Endothelial cell of umbilical vein (primary cell): ENCODE measurements around the gene TECPR2. TPM values are rescaled to one million over a fixed set of nuclear protein-coding genes. Genes with fewer than 3 reads are reported as not detected.

Source experiments
- BruUV-seq: library from RNA; stranded (reverse); fragments of 400-500 nt; replicated peaks from 2 replicates; lab custom pipeline; 2021; lab: Mats Ljungman, UMichigan
- CTCF ChIA-PET: fragments of 300-600, 350-600 bp; sonication (Branson Sonifier 250); formaldehyde crosslinking; loops from one replicate; lab custom pipeline; 2021; ENCODE audit warnings: antibody characterized with exemption, inconsistent platforms; lab: Charles Lee
- POLR2A ChIA-PET: fragments of 300-600, 350-600 bp; sonication (Branson Sonifier 250); formaldehyde crosslinking; loops from one replicate; lab custom pipeline; 2021; ENCODE audit warnings: antibody characterized with exemption, inconsistent platforms; lab: Charles Lee
- DNase-seq: peaks from one replicate; pipeline ENCODE4 v3.0.0-alpha.2; 2011; ENCODE audit warnings: low read depth, low spot score
- FAIRE-seq: peaks from 2 replicates; lab custom pipeline; 2011; peaks lifted over from hg19 to GRCh38; lab: Jason Lieb, UNC
- H2AFZ ChIP-seq: 2 replicates; pipeline ENCODE4 v1.6.0; 2012; ENCODE audit warnings: low read depth, low read length, control low read depth, inconsistent platforms
- H3K27ac ChIP-seq: 2 replicates; pipeline ENCODE4 v1.5.1; 2011; ENCODE audit warnings: low read depth, mild to moderate bottlenecking, control low read depth, low read length, moderate library complexity; ENCODE audit not compliant: insufficient read depth
- H3K27me3 ChIP-seq, 2 experiments: 2 replicates each; pipeline versions ENCODE4 v1.6.0 to v1.6.1; 2011; ENCODE audit warnings: low read length in 2 of 2, mixed read lengths in 1 of 2; ENCODE audit not compliant: control insufficient read depth in 2 of 2, insufficient read depth in 2 of 2
- H3K36me3 ChIP-seq, 2 experiments: 2 replicates in 1 of 2; 3 replicates in 1 of 2; pipeline ENCODE4 v1.5.1; 2011; ENCODE audit warnings: low read length in 2 of 2, mild to moderate bottlenecking in 1 of 2, moderate library complexity in 1 of 2; ENCODE audit not compliant: control insufficient read depth in 2 of 2, insufficient read depth in 2 of 2; ENCODE audit errors: extremely low read depth in 1 of 2
- H3K4me1 ChIP-seq: 3 replicates; pipeline ENCODE4 v1.5.1; 2011; ENCODE audit warnings: mild to moderate bottlenecking, low read length; ENCODE audit not compliant: control insufficient read depth, insufficient read depth; ENCODE audit errors: extremely low read depth
- H3K4me2 ChIP-seq: 2 replicates; pipeline ENCODE4 v1.6.1; 2011; ENCODE audit warnings: low read length, control low read depth, mixed read lengths; ENCODE audit not compliant: insufficient read depth
- H3K4me3 ChIP-seq, 3 experiments: fragments of 200-600 bp in 1 of 3; sonication (generic), shearing (Covaris generic) in 1 of 3; replicated peaks in 1 of 3; 2 replicates each; pipeline ENCODE4 v1.5.1; 2011 to 2016; ENCODE audit warnings: control low read depth in 3 of 3, low read length in 3 of 3, mild to moderate bottlenecking in 2 of 3, inconsistent platforms in 1 of 3, low read depth in 1 of 3, moderate library complexity in 1 of 3; ENCODE audit not compliant: insufficient read depth in 1 of 3
- H3K79me2 ChIP-seq: 2 replicates; pipeline ENCODE4 v1.6.0; 2012; ENCODE audit warnings: low read length, inconsistent platforms; ENCODE audit not compliant: control insufficient read depth, insufficient read depth
- H3K9ac ChIP-seq: replicated peaks from 2 replicates; pipeline ENCODE3; 2011; ENCODE audit warnings: low read length, control low read depth; ENCODE audit not compliant: insufficient read depth; ENCODE audit errors: extremely low read depth
- H3K9me1 ChIP-seq: replicated peaks from 3 replicates; pipeline ENCODE4 v1.6.0; 2011; ENCODE audit warnings: mild to moderate bottlenecking, low read length; ENCODE audit not compliant: control insufficient read depth, insufficient read depth; ENCODE audit errors: extremely low read depth
- H3K9me3 ChIP-seq: replicated peaks from 2 replicates; pipeline ENCODE4 v1.5.1; 2012; ENCODE audit warnings: low read length, inconsistent platforms; ENCODE audit not compliant: control insufficient read depth, insufficient read depth
- H4K20me1 ChIP-seq: replicated peaks from 2 replicates; pipeline ENCODE3; 2011; ENCODE audit warnings: mild to moderate bottlenecking, low read length; ENCODE audit not compliant: control insufficient read depth, insufficient read depth; ENCODE audit errors: extremely low read depth
- EZH2 ChIP-seq: IDR thresholded peaks from 2 replicates; pipeline ENCODE4 v1.6.1; 2012; ENCODE audit warnings: borderline replicate concordance, low read depth, mild to moderate bottlenecking, moderate library complexity, low read length, inconsistent platforms; ENCODE audit not compliant: severe bottlenecking
- FOS ChIP-seq: IDR thresholded peaks from 2 replicates; pipeline ENCODE4 v1.6.1; 2011; ENCODE audit warnings: mild to moderate bottlenecking, low read length, moderate library complexity, borderline replicate concordance; ENCODE audit not compliant: insufficient read depth
- JUN ChIP-seq: IDR thresholded peaks from 2 replicates; pipeline ENCODE4 v1.6.1; 2011; ENCODE audit warnings: borderline replicate concordance, low read depth; ENCODE audit not compliant: insufficient read length, insufficient read depth
- MYC ChIP-seq: IDR thresholded peaks from one replicate; pipeline ENCODE4 v1.6.1; 2011; ENCODE audit warnings: mild to moderate bottlenecking, low read depth, low read length
- POLR2AphosphoS5 ChIP-seq: IDR thresholded peaks from 2 replicates; pipeline ENCODE4 v1.6.1; 2012; ENCODE audit warnings: low read depth, mild to moderate bottlenecking, control low read depth, low read length, moderate library complexity; ENCODE audit not compliant: insufficient read depth
- dilution Hi-C: fragments of 300-500 bp; cut with MboI; formaldehyde crosslinking; loops from one replicate; pipeline ENCODE4 v1.15.0; 2019; ENCODE audit warnings: low sequenced_read_pairs; ENCODE audit not compliant: extremely low pct_ligation_motif_present
- intact Hi-C: fragments of 100-400 bp; cut with micrococcal nuclease; formaldehyde crosslinking; loops from one replicate; pipeline ENCODE4 v1.10.0; 2022
- polyA plus RNA-seq, 4 experiments: library from polyadenylated mRNA; depleted of rRNA in 3 of 4; stranded (reverse) in 3 of 4; unstranded in 1 of 4; fragments of >200 nt; gene quantifications; 2 replicates each; pipeline versions ENCODE4 v1.2.1 to v1.2.3, GENCODE V29; 2011 to 2012; ENCODE audit warnings: missing spikeins in 1 of 4
- total RNA-seq: library from RNA; stranded (reverse); gene quantifications from 2 replicates; pipeline ENCODE4 v1.2.3, GENCODE V29; 2021
- TF ChIP-seq, protein P1 (sequence below), 2 donors: IDR thresholded peaks; 1 replicate in 1 of 2; 2 replicates in 1 of 2; pipeline ENCODE4 v1.5.1; 2011; ENCODE audit warnings: low read length in 2 of 2, mild to moderate bottlenecking in 2 of 2, moderate library complexity in 2 of 2, control low read depth in 1 of 2, inconsistent platforms in 1 of 2, low read depth in 1 of 2; ENCODE audit not compliant: insufficient read depth in 1 of 2; ENCODE audit errors: extremely low read depth in 1 of 2
- TF ChIP-seq, protein P2 (sequence below): IDR thresholded peaks from 2 replicates; pipeline ENCODE4 v1.6.1; 2011; ENCODE audit not compliant: insufficient read depth, insufficient read length

Gene TECPR2
- total and polyA plus RNA-seq, 2 donors (not counting 3 experiments of a cell fraction or from before 2014, with no cell fraction given) = 8.9 to 21.5 TPM

DNA sequence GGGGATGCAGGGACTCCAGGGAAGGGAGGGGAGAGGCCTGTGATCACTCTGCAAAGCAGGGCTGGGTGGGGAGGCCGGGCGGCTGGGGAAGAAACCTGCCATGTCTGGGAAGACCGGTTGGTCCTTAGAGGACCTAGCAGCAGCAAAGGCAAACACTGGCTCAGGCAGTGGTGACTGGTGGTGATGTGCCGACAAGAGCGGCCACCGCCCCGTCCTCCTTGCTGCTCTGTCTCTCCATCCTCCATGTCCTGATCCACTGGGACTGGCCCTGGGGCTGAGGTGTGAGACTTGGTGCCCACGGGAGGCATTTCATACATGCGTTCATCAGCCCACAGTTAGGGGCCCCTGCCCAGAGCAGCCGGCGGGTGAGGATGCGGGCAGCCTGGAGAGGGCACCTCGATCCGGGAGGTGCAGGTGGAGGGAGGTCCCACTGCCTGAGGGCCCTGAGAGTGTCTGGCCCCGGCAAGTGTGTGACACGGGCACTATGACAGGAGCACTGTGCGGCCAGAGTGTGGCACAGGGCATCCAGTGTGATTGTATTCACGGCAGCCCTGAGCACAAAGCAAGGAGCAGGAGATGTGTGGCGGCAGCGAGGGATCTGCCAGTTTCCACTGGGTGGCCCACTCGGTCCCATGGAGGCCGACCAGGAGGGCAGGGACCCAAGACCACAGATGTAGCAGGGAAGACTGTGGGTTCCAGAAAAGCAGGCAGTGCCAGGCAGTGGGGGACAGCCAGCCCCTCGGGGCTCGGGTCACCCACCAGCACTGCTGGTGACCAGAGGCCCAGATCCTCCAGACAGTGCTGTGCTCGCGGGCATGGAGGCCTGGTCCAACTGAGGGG is 133.0 kb downstream of the TECPR2 start:
- no TSS peak for BruUV-seq
- CTCF ChIA-PET = no interaction called here
- H3K9me1 ChIP-seq = no peaks in the 10 kb centered on the region
- no peak for DNase-seq
- H3K9ac ChIP-seq = no peak overlapping the region
- H3K79me2 ChIP-seq = no peaks in the 10 kb centered on the region
- H3K4me3 ChIP-seq = no peak overlapping the region
- H2AFZ ChIP-seq = no peak overlapping the region
- H3K9me3 ChIP-seq = no peaks in the 10 kb centered on the region
- no peak overlapping the region for H3K4me2 ChIP-seq
- intact Hi-C loops (no loop called here), dilution Hi-C loops (no loop called here)
- H4K20me1 ChIP-seq = no peaks in the 10 kb centered on the region
- TF ChIP-seq MYC (no peak), JUN (no peak), EZH2 (no peak), POLR2AphosphoS5 (no peak), FOS (no peak)
- TF ChIP-seq, protein P1, sequence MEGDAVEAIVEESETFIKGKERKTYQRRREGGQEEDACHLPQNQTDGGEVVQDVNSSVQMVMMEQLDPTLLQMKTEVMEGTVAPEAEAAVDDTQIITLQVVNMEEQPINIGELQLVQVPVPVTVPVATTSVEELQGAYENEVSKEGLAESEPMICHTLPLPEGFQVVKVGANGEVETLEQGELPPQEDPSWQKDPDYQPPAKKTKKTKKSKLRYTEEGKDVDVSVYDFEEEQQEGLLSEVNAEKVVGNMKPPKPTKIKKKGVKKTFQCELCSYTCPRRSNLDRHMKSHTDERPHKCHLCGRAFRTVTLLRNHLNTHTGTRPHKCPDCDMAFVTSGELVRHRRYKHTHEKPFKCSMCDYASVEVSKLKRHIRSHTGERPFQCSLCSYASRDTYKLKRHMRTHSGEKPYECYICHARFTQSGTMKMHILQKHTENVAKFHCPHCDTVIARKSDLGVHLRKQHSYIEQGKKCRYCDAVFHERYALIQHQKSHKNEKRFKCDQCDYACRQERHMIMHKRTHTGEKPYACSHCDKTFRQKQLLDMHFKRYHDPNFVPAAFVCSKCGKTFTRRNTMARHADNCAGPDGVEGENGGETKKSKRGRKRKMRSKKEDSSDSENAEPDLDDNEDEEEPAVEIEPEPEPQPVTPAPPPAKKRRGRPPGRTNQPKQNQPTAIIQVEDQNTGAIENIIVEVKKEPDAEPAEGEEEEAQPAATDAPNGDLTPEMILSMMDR (IDR thresholded peaks at IDR 0.05; ENCODE audit: extremely low read depth in 1 of 2, insufficient read depth in 1 of 2, low read depth in 1 of 2, low read length in 2 of 2) = no peak
- TF ChIP-seq, protein P2, sequence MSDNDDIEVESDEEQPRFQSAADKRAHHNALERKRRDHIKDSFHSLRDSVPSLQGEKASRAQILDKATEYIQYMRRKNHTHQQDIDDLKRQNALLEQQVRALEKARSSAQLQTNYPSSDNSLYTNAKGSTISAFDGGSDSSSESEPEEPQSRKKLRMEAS = no peak
- peaks cover 7% of the 10 kb centered on the region for H3K4me1 ChIP-seq
- H3K36me3 ChIP-seq = peaks cover 0 to 16% of the 10 kb centered on the region in 2 experiments
- POLR2A ChIA-PET = no interaction called here
- no peaks in the 10 kb centered on the region for H3K27me3 ChIP-seq
- no peak for FAIRE-seq
- H3K27ac ChIP-seq = no peak overlapping the region
